ENCODE measurements around the gene NEU3. TPM values are rescaled to one million over a fixed set of nuclear protein-coding genes. Genes with fewer than 3 reads are reported as not detected.

Gene NEU3
- total RNA-seq, 4 donors from 2014 or later = 10.9 to 50.0 (median 13.3) TPM

DNA sequence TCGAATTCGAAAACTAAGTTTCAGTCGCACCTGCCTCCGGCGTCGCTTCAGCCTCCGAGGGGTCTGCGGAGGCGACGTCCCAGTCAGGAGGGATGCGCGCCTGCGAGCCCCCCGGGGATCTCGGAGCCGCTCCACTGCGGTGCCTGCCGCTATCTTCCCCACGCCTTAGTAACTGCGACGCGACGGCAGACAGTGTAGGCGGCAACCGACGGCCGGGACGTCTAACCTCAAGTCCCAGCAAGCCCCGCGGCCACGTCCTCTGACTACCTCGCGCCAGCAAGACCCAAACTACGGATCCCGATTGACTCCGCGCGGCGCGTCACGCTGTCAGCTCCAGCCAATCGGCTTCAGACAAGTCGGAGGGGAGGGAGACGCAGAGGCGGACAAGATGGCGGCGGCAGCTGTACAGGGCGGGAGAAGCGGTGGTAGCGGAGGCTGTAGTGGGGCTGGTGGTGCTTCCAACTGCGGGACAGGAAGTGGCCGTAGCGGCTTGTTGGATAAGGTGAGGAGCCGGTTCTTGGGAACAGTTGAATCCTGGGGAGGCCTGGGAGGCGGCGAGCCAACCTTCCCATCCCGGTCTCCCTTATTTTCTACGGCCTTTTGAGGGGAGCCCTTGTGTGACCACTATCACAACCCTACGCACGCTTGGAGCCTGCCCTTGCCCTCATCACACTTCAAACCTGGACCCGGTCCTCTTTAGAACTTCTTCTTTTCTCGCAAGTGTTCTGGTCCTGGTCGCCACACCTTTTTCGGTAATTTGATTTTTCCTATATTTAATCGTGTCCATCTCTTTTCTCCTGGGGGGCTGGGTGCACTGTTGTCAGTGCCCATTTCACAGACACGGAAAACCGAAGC, 39.6 kb upstream of the NEU3 start, which contains the start of the genes SPCS2 and XRRA1:
Gene SPCS2, plus strand, starts transcription at position 369 of the 855 bp plus-strand sequence. Its CDS starts 20 bp downstream, at position 389.
Gene XRRA1, minus strand, starts transcription at position 194 of the 855 bp plus-strand sequence. CDS start 8,213 bp downstream, outside the sequence.
- intact Hi-C loops (cut with DNase I; ENCODE audit: low total_unique reads) = no loop called here
- no peaks in the 10 kb centered on the region for H3K36me3 ChIP-seq
- TF ChIP-seq POLR2A (IDR thresholded peaks at IDR 0.05) (peak; percentile 74 to 84), CTCF (IDR thresholded peaks at IDR 0.05) (peak in 2 of 4 experiments; percentile 4 to 9)
- H3K27ac ChIP-seq = peak within 1 kb of the TSS; percentile 71 to 85
- H3K4me3 ChIP-seq = peak within 1 kb of the TSS; percentile 76 to 92
- peak; percentile 97 to 98 for DNase-seq
- H3K27me3 ChIP-seq = no peaks in the 10 kb centered on the region
- H3K9me3 ChIP-seq = no peaks in the 10 kb centered on the region
- peaks cover 5 to 17% of the 10 kb centered on the region in 2 donors for H3K4me1 ChIP-seq

GRCh38 chr11:74949753-74950137, 39.0 kb upstream of the NEU3 start:
- no peak for TF ChIP-seq CTCF (IDR thresholded peaks at IDR 0.05)
- no peak for TF ChIP-seq POLR2A (IDR thresholded peaks at IDR 0.05)
- Histone ChIP-seq H3K4me1 (peaks cover 5 to 17% of the 10 kb centered on the region in 2 donors), H3K27ac (peak overlapping the region; percentile 71 to 85), H3K36me3 (no peaks in the 10 kb centered on the region), H3K27me3 (no peaks in the 10 kb centered on the region), H3K9me3 (no peaks in the 10 kb centered on the region), H3K4me3 (peak overlapping the region; percentile 76 to 92)
- no peak for DNase-seq
- intact Hi-C loops (cut with DNase I; ENCODE audit: low total_unique reads) = no loop called here

GRCh38 chr11:74950374-74950969, 38.3 kb upstream of the NEU3 start:
- Histone ChIP-seq H3K36me3 (no peaks in the 10 kb centered on the region), H3K4me3 (peak overlapping the region; percentile 76 to 92), H3K27ac (peak overlapping the region; percentile 71 to 85), H3K9me3 (no peaks in the 10 kb centered on the region), H3K4me1 (peaks cover 5 to 17% of the 10 kb centered on the region in 2 donors), H3K27me3 (no peaks in the 10 kb centered on the region)
- TF ChIP-seq CTCF (IDR thresholded peaks at IDR 0.05) (no peak), POLR2A (IDR thresholded peaks at IDR 0.05) (no peak)
- intact Hi-C loops (cut with DNase I; ENCODE audit: low total_unique reads) = no loop called here
- DNase-seq = no peak

GRCh38 chr11:74951226-74951625, 37.5 kb upstream of the NEU3 start:
- H3K36me3 ChIP-seq = no peaks in the 10 kb centered on the region
- intact Hi-C loops (cut with DNase I; ENCODE audit: low total_unique reads) = no loop called here
- peaks cover 5 to 17% of the 10 kb centered on the region in 2 donors for H3K4me1 ChIP-seq
- no peak overlapping the region for H3K4me3 ChIP-seq
- H3K9me3 ChIP-seq = no peaks in the 10 kb centered on the region
- DNase-seq = no peak
- no peaks in the 10 kb centered on the region for H3K27me3 ChIP-seq
- no peak for TF ChIP-seq CTCF (IDR thresholded peaks at IDR 0.05)
- TF ChIP-seq POLR2A (IDR thresholded peaks at IDR 0.05) = no peak
- H3K27ac ChIP-seq = no peak overlapping the region

DNA sequence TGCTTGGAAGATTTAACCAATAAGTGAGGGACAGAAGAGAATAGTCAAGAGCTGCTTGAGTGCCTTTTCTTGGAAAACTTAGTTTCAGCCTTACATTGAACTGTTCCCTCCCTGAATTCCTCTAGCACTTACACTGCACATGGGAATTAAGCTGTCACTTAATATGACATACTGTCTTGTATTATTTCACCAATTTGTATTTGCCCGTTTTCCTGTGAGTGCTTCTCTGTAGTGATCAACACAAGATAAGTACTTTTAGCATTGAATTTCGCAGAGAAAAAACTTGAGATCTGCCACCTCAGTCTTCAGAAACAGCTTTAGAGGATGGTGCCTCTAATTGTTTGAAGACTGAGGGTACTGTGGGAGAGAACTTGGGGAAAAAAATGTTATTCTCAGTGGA, 36.0 kb upstream of the NEU3 start:
- peaks cover 5 to 17% of the 10 kb centered on the region in 2 donors for H3K4me1 ChIP-seq
- no peaks in the 10 kb centered on the region for H3K27me3 ChIP-seq
- no peaks in the 10 kb centered on the region for H3K9me3 ChIP-seq
- TF ChIP-seq CTCF (IDR thresholded peaks at IDR 0.05) = no peak
- TF ChIP-seq POLR2A (IDR thresholded peaks at IDR 0.05) = no peak
- H3K27ac ChIP-seq = no peak overlapping the region
- no peak for DNase-seq
- intact Hi-C loops (cut with DNase I; ENCODE audit: low total_unique reads) = no loop called here
- no peak overlapping the region for H3K4me3 ChIP-seq
- no peaks in the 10 kb centered on the region for H3K36me3 ChIP-seq
